H9 (cell line): ENCODE measurements around the gene RASGRF1. TPM values are rescaled to one million over a fixed set of nuclear protein-coding genes. Genes with fewer than 3 reads are reported as not detected.

Source experiments
- DNase-seq: peaks from one replicate; pipeline ENCODE4 v3.0.0-alpha.2; 2017
- H2AFZ ChIP-seq: one replicate; pipeline ENCODE4 v1.6.1; 2013; ENCODE audit warnings: mild to moderate bottlenecking, low read length, control low read depth, moderate library complexity
- H2AK5ac ChIP-seq: 2 replicates; pipeline ENCODE4 v1.6.1; 2013; ENCODE audit warnings: low read length, control low read depth, mixed read lengths; ENCODE audit not compliant: insufficient read length
- H2BK120ac ChIP-seq: one replicate; pipeline ENCODE4 v1.6.1; 2013; ENCODE audit warnings: low read depth, mild to moderate bottlenecking, low read length, control low read depth, inconsistent platforms; ENCODE audit not compliant: poor library complexity, severe bottlenecking
- H2BK12ac ChIP-seq: 2 replicates; pipeline ENCODE4 v1.6.1; 2013; ENCODE audit warnings: low read length, control low read depth, mixed read lengths, low read depth; ENCODE audit not compliant: insufficient read length
- H2BK15ac ChIP-seq: 2 replicates; pipeline ENCODE4 v1.6.1; 2013; ENCODE audit warnings: low read depth, low read length, control low read depth
- H2BK20ac ChIP-seq: one replicate; pipeline ENCODE4 v1.6.1; 2013; ENCODE audit warnings: low read depth, mild to moderate bottlenecking, low read length, control low read depth, inconsistent platforms; ENCODE audit not compliant: poor library complexity, severe bottlenecking
- H2BK5ac ChIP-seq: 2 replicates; pipeline ENCODE4 v1.6.1; 2013; ENCODE audit warnings: low read length, control low read depth, mixed read lengths; ENCODE audit not compliant: insufficient read length
- H3K14ac ChIP-seq: 2 replicates; pipeline ENCODE4 v1.6.1; 2013; ENCODE audit warnings: low read length, control low read depth; ENCODE audit not compliant: insufficient read depth
- H3K18ac ChIP-seq: 2 replicates; pipeline ENCODE4 v1.6.1; 2013; ENCODE audit warnings: low read depth, mild to moderate bottlenecking, mixed read lengths, low read length, control low read depth; ENCODE audit not compliant: insufficient read length
- H3K23ac ChIP-seq: 2 replicates; pipeline ENCODE4 v1.6.1; 2013; ENCODE audit warnings: low read length, control low read depth, mixed read lengths, low read depth; ENCODE audit not compliant: insufficient read length
- H3K23me2 ChIP-seq: 2 replicates; pipeline ENCODE4 v1.6.1; 2013; ENCODE audit warnings: low read depth, mild to moderate bottlenecking, mixed read lengths, low read length, control low read depth; ENCODE audit not compliant: insufficient read length, poor library complexity, severe bottlenecking
- H3K27ac ChIP-seq: 2 replicates; pipeline ENCODE4 v1.5.1; 2013; ENCODE audit warnings: low read length, control low read depth, mixed read lengths, low read depth; ENCODE audit not compliant: insufficient read length
- H3K27me3 ChIP-seq: 2 replicates; pipeline ENCODE4 v1.6.1; 2013; ENCODE audit warnings: low read length, control low read depth, inconsistent platforms; ENCODE audit not compliant: insufficient read depth
- H3K4ac ChIP-seq: 2 replicates; pipeline ENCODE4 v1.6.1; 2013; ENCODE audit warnings: low read depth, mild to moderate bottlenecking, control low read depth, inconsistent platforms, low read length, moderate library complexity
- H3K4me1 ChIP-seq: 2 replicates; pipeline ENCODE4 v1.6.1; 2013; ENCODE audit warnings: low read length, control low read depth, inconsistent platforms; ENCODE audit not compliant: insufficient read depth
- H3K4me2 ChIP-seq: 2 replicates; pipeline ENCODE4 v1.6.1; 2013; ENCODE audit warnings: low read length, control low read depth, mixed read lengths; ENCODE audit not compliant: insufficient read length, insufficient read depth
- H3K56ac ChIP-seq: 2 replicates; pipeline ENCODE4 v1.6.1; 2013; ENCODE audit warnings: low read depth, mild to moderate bottlenecking, mixed read lengths, low read length, control low read depth; ENCODE audit not compliant: insufficient read length
- H3K79me1 ChIP-seq: 2 replicates; pipeline ENCODE4 v1.6.1; 2013; ENCODE audit warnings: low read depth, mild to moderate bottlenecking, moderate library complexity, low read length, control low read depth, inconsistent platforms; ENCODE audit not compliant: insufficient read depth, poor library complexity, severe bottlenecking
- H3K79me2 ChIP-seq: 2 replicates; pipeline ENCODE4 v1.6.1; 2013; ENCODE audit warnings: low read length, control low read depth, inconsistent platforms; ENCODE audit not compliant: insufficient read depth
- H3K9ac ChIP-seq: 2 replicates; pipeline ENCODE4 v1.6.1; 2013; ENCODE audit warnings: low read length, control low read depth, mixed read lengths; ENCODE audit not compliant: insufficient read length; ENCODE audit errors: extremely low read depth
- H3K9me3 ChIP-seq: one replicate; pipeline ENCODE4 v1.6.1; 2013; ENCODE audit warnings: low read depth, low read length, inconsistent platforms; ENCODE audit not compliant: control insufficient read depth
- H3T11ph ChIP-seq: one replicate; pipeline ENCODE4 v1.6.1; 2013; ENCODE audit warnings: mild to moderate bottlenecking, low read length, control low read depth, inconsistent platforms
- H4K20me1 ChIP-seq: one replicate; pipeline ENCODE4 v1.6.1; 2013; ENCODE audit not compliant: control insufficient read depth, insufficient read length, insufficient read depth
- H4K5ac ChIP-seq: 2 replicates; pipeline ENCODE4 v1.6.1; 2013; ENCODE audit warnings: low read depth, mild to moderate bottlenecking, mixed read lengths, low read length, control low read depth; ENCODE audit not compliant: insufficient read length
- H4K8ac ChIP-seq: replicated peaks from 2 replicates; pipeline ENCODE4 v1.6.1; 2013; ENCODE audit warnings: low read length, control low read depth, mixed read lengths, low read depth; ENCODE audit not compliant: insufficient read length
- H4K91ac ChIP-seq: 2 replicates; pipeline ENCODE4 v1.6.1; 2013; ENCODE audit warnings: low read depth, mild to moderate bottlenecking, moderate library complexity, mixed read lengths, low read length, control low read depth; ENCODE audit not compliant: insufficient read length
- H3K27ac Mint-ChIP-seq, 3 experiments: 2 replicates in 2 of 3; 3 replicates in 1 of 3; pipeline ENCODE4 v1.8.0; 2020 to 2021; ENCODE audit warnings: mixed read lengths in 3 of 3, mild to moderate bottlenecking in 1 of 3, moderate library complexity in 1 of 3
- H3K27me3 Mint-ChIP-seq: 2 replicates; pipeline ENCODE4 v1.8.0; 2021; ENCODE audit warnings: low read depth, mild to moderate bottlenecking, moderate library complexity, mixed read lengths
- H3K36me3 Mint-ChIP-seq, 3 experiments: 2 replicates in 2 of 3; 3 replicates in 1 of 3; pipeline ENCODE4 v1.8.0; 2020 to 2021; ENCODE audit warnings: low read depth in 3 of 3, mixed read lengths in 3 of 3; ENCODE audit not compliant: insufficient read depth in 1 of 3
- H3K4me1 Mint-ChIP-seq, 2 experiments: 2 replicates each; pipeline ENCODE4 v1.8.0; 2020; ENCODE audit warnings: mixed read lengths in 2 of 2
- H3K4me3 Mint-ChIP-seq, 2 experiments: 2 replicates in 1 of 2; 3 replicates in 1 of 2; pipeline ENCODE4 v1.8.0; 2020 to 2021; ENCODE audit warnings: mild to moderate bottlenecking in 2 of 2, mixed read lengths in 2 of 2, moderate library complexity in 1 of 2
- H3K9me3 Mint-ChIP-seq, 2 experiments: 2 replicates in 1 of 2; 3 replicates in 1 of 2; pipeline ENCODE4 v1.8.0; 2020; ENCODE audit warnings: mild to moderate bottlenecking in 2 of 2, mixed read lengths in 2 of 2, moderate library complexity in 1 of 2
- CTCF ChIP-seq: fragments of 200-600 bp; sonication (generic); conservative IDR thresholded peaks from 3 replicates; pipeline ENCODE4 v1.8.0; 2021; ENCODE audit warnings: antibody characterized with exemption, mild to moderate bottlenecking
- WGBS: extraction: QIAGEN DNeasy Blood & Tissue Kit; methylation state at CpG from one replicate; pipeline ENCODE4 v1.1.7; 2013; ENCODE audit warnings: missing lambda C conversion rate, low lambda C conversion rate, mixed read lengths; ENCODE audit not compliant: insufficient read length; ENCODE audit errors: extremely low coverage; 5-methylcytosine and 5-hydroxymethylcytosine counted together
- total RNA-seq: library from RNA; stranded (reverse); gene quantifications from 2 replicates; pipeline ENCODE4 v1.2.1, GENCODE V29; 2021

RASGRF1 gene
- total RNA-seq, 1 experiment from 2014 or later, result 0.48 TPM

- DNase-seq, result no peak
- no peak for TF ChIP-seq CTCF
- Histone ChIP-seq H2BK120ac (no peak overlapping the region), H3K14ac (no peak overlapping the region), H3K27me3 (no peaks in the 10 kb centered on the region), H3K79me2 (no peaks in the 10 kb centered on the region), H3K9ac (no peak overlapping the region), H3K4me1 (peaks cover 2% of the 10 kb centered on the region; the same call in 1 of the 2 replicates), H3K4ac (no peak overlapping the region), H3K9me3 (no peaks in the 10 kb centered on the region), H3K23me2 (no peaks in the 10 kb centered on the region), H3K18ac (no peak overlapping the region), H2BK20ac (no peak overlapping the region), H4K5ac (no peak overlapping the region), H3K23ac (no peak overlapping the region), H3K56ac (no peak overlapping the region), H3K4me2 (no peak overlapping the region), H2AFZ (no peak overlapping the region), H4K91ac (no peak overlapping the region), H4K8ac (no peak overlapping the region), H3T11ph (no peak overlapping the region), H3K79me1 (no peaks in the 10 kb centered on the region), H4K20me1 (no peaks in the 10 kb centered on the region), H2BK5ac (no peak overlapping the region), H2AK5ac (no peak overlapping the region), H2BK15ac (no peak overlapping the region), H2BK12ac (no peak overlapping the region), H3K27ac (no peak overlapping the region)
- peak overlapping the region in 1 of 3 experiments; percentile 10; a peak in 1 of 7 replicates for H3K27ac Mint-ChIP-seq
- H3K36me3 Mint-ChIP-seq, result peaks cover 13 to 47% (median 44%) of the 10 kb centered on the region in 3 experiments; a peak in 6 of 7 replicates
- H3K9me3 Mint-ChIP-seq, result no peaks in the 10 kb centered on the region
- H3K27me3 Mint-ChIP-seq, result no peaks in the 10 kb centered on the region; the same call in 1 of the 2 replicates
- no peak overlapping the region for H3K4me3 Mint-ChIP-seq
- H3K4me1 Mint-ChIP-seq, result peaks cover 10 to 14% of the 10 kb centered on the region in 2 experiments
- WGBS, result no CpG with 5 or more reads among the region's 2 CpGs
Observed at GRCh38 chr15:78912316-78912715, 178.3 kb downstream of the RASGRF1 start.
